GM23338 (cell line): Measurements from ENCODE around the gene DENND1B. TPM values are rescaled to one million over a fixed set of nuclear protein-coding genes. Genes with fewer than 3 reads are reported as not detected.

ENCODE experiments used
- ATAC-seq: fragments of 200-7000 bp; cut with Tn5 transposase; 3 replicates; pipeline ENCODE4 v1.9.1; 2020
- DNase-seq: peaks from one replicate; pipeline ENCODE4 v3.0.0-alpha.2; 2015; ENCODE audit warnings: low spot score
- H2AFZ ChIP-seq: fragments of 200-600 bp; sonication (generic); 2 replicates; pipeline ENCODE4 v1.8.0; 2016; ENCODE audit warnings: antibody characterized with exemption, mild to moderate bottlenecking, moderate library complexity
- H3F3A ChIP-seq: fragments of 200-600 bp; sonication (generic); replicated peaks from 2 replicates; pipeline ENCODE4 v1.8.0; 2017; ENCODE audit warnings: antibody characterized with exemption, mixed run types, low read depth
- H3K27ac ChIP-seq: fragments of 200-600 bp; sonication (generic); 2 replicates; pipeline ENCODE4 v1.6.1; 2016; ENCODE audit warnings: low read depth
- H3K27me3 ChIP-seq: fragments of 200-600 bp; sonication (generic); 2 replicates; pipeline ENCODE4 v1.8.0; 2016; ENCODE audit warnings: mild to moderate bottlenecking, mixed run types, moderate library complexity; ENCODE audit not compliant: insufficient read depth
- H3K36me3 ChIP-seq: fragments of 200-600 bp; sonication (generic); 2 replicates; pipeline ENCODE4 v1.8.0; 2016; ENCODE audit warnings: mild to moderate bottlenecking; ENCODE audit not compliant: insufficient read depth
- H3K4me1 ChIP-seq: fragments of 200-600 bp; sonication (generic); 2 replicates; pipeline ENCODE4 v1.8.0; 2016; ENCODE audit warnings: mild to moderate bottlenecking, moderate library complexity; ENCODE audit not compliant: insufficient read depth
- H3K4me2 ChIP-seq: fragments of 200-600 bp; sonication (generic); 2 replicates; pipeline ENCODE4 v1.7.1; 2017; ENCODE audit warnings: mixed run types
- H3K4me3 ChIP-seq: fragments of 200-600 bp; sonication (generic); 2 replicates; pipeline ENCODE4 v1.6.1; 2016; ENCODE audit warnings: mixed run types
- H3K79me2 ChIP-seq: fragments of 200-600 bp; sonication (generic); replicated peaks from 2 replicates; pipeline ENCODE4 v1.8.0; 2017; ENCODE audit warnings: mild to moderate bottlenecking; ENCODE audit not compliant: insufficient read depth
- H3K9me2 ChIP-seq: fragments of 200-600 bp; sonication (generic); 2 replicates; pipeline ENCODE4 v1.8.0; 2017; ENCODE audit not compliant: insufficient read depth
- H4K20me1 ChIP-seq: fragments of 200-600 bp; sonication (generic); replicated peaks from 2 replicates; pipeline ENCODE4 v1.8.0; 2017; ENCODE audit warnings: mild to moderate bottlenecking; ENCODE audit not compliant: insufficient read depth
- H3K27ac Mint-ChIP-seq: 2 replicates; pipeline ENCODE4 v1.8.0; 2020; ENCODE audit warnings: inconsistent platforms, mild to moderate bottlenecking, moderate library complexity, mixed read lengths
- H3K27me3 Mint-ChIP-seq: 3 replicates; pipeline ENCODE4 v1.8.0; 2022; ENCODE audit warnings: low read depth, mild to moderate bottlenecking, moderate library complexity, mixed read lengths, inconsistent platforms; ENCODE audit not compliant: insufficient read depth, poor library complexity
- H3K36me3 Mint-ChIP-seq: 3 replicates; pipeline ENCODE4 v1.8.0; 2021; ENCODE audit warnings: low read depth, mild to moderate bottlenecking, inconsistent platforms, moderate library complexity, mixed read lengths
- H3K4me1 Mint-ChIP-seq: 3 replicates; pipeline ENCODE4 v1.8.0; 2020; ENCODE audit warnings: mild to moderate bottlenecking, inconsistent platforms, mixed read lengths
- H3K4me3 Mint-ChIP-seq: 3 replicates; pipeline ENCODE4 v1.8.0; 2021; ENCODE audit warnings: moderate library complexity, mild to moderate bottlenecking, inconsistent platforms, mixed read lengths
- H3K9me3 Mint-ChIP-seq: 3 replicates; pipeline ENCODE4 v1.8.0; 2020; ENCODE audit warnings: moderate library complexity, mild to moderate bottlenecking, inconsistent platforms, mixed read lengths
- CREB1 ChIP-seq: fragments of 250-450 bp; sonication (Bioruptor Pico); IDR thresholded peaks from 2 replicates; pipeline ENCODE4 v1.5.0; 2020; ENCODE audit warnings: low read depth, mild to moderate bottlenecking, moderate library complexity
- CTCF ChIP-seq, 2 experiments: fragments of 200-600 bp in 1 of 2; sonication (generic) in 1 of 2; conservative IDR thresholded peaks; 2 replicates each; pipeline versions ENCODE4 v1.5.1 to v1.6.1; 2016 to 2017; ENCODE audit warnings: antibody characterized with exemption in 2 of 2, low read depth in 2 of 2, mild to moderate bottlenecking in 2 of 2, moderate library complexity in 1 of 2
- EZH2 ChIP-seq: fragments of 200-600 bp; sonication (generic); IDR thresholded peaks from one replicate; pipeline ENCODE4 v1.8.0; 2017; ENCODE audit warnings: antibody characterized with exemption, mild to moderate bottlenecking, low read depth; ENCODE audit not compliant: unreplicated experiment
- JUNB ChIP-seq: IDR thresholded peaks from one replicate; pipeline ENCODE4 v1.6.1; 2016; ENCODE audit warnings: antibody characterized with exemption; ENCODE audit not compliant: unreplicated experiment
- NANOG ChIP-seq: IDR thresholded peaks from 2 replicates; pipeline ENCODE4 v1.6.1; 2016; ENCODE audit warnings: antibody characterized with exemption, borderline replicate concordance
- POLR2AphosphoS5 ChIP-seq: IDR thresholded peaks from 2 replicates; pipeline ENCODE4 v1.6.1; 2016; ENCODE audit warnings: antibody characterized with exemption, low read depth
- REST ChIP-seq: IDR thresholded peaks from one replicate; pipeline ENCODE4 v1.6.1; 2018; ENCODE audit warnings: antibody characterized with exemption; ENCODE audit not compliant: unreplicated experiment
- STAT1 ChIP-seq: IDR thresholded peaks from one replicate; pipeline ENCODE4 v1.6.1; 2016; ENCODE audit warnings: antibody characterized with exemption; ENCODE audit not compliant: unreplicated experiment
- ZNF114 ChIP-seq: fragments of 250-450 bp; sonication (Bioruptor Pico); IDR thresholded peaks from 2 replicates; pipeline ENCODE4 v1.5.0; 2020; ENCODE audit warnings: mild to moderate bottlenecking, moderate library complexity
- ZNF331 ChIP-seq: fragments of 250-450 bp; sonication (Bioruptor Pico); IDR thresholded peaks from 2 replicates; pipeline ENCODE4 v1.5.0; 2020; ENCODE audit warnings: low read depth, mild to moderate bottlenecking, moderate library complexity
- polyA plus RNA-seq: library from polyadenylated mRNA; unstranded; fragments of >200 nt; fragmentation: Nextera tagmentation; extraction: Ambion mirVana; gene quantifications from 2 replicates; pipeline ENCODE4 v1.2.1, GENCODE V29; 2016
- total RNA-seq: library from RNA; depleted of rRNA; stranded (reverse); fragments of >200 nt; shearing (Covaris generic); gene quantifications from 2 replicates; pipeline ENCODE4 v1.2.3, GENCODE V29; 2014
- TF ChIP-seq, protein P1 (sequence below): IDR thresholded peaks from 2 replicates; pipeline ENCODE4 v1.6.1; 2016; ENCODE audit warnings: antibody characterized with exemption
- TF ChIP-seq, protein P2 (sequence below): fragments of 250-450 bp; sonication (Bioruptor Pico); IDR thresholded peaks from 2 replicates; pipeline ENCODE4 v1.5.0; 2020; ENCODE audit warnings: mild to moderate bottlenecking, moderate library complexity

DENND1B gene
- total and polyA plus RNA-seq, 2 experiments from 2014 or later, result 4.3 to 5.2 TPM

DNA sequence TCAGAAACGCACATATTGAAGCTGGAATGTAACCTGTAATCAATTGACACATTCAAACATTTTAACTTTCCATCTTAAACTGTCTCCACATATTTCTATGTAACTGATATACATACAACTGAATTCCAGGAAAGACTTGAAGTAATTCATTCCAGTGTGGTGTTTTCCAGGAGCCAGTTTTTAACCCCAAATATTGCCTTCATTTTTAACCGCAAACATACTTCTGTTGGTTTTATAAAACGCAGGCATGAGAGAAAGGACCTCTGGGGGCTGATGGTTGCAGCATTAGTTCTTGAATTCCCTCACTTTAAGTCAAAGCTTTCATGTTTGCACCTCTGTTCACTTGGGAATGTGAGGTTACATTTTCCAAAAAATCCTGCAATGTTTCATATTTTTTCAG is 303.1 kb downstream of the DENND1B start:
- Histone ChIP-seq H3K36me3 (no peaks in the 10 kb centered on the region), H3K27me3 (no peaks in the 10 kb centered on the region), H4K20me1 (no peaks in the 10 kb centered on the region), H3K79me2 (no peaks in the 10 kb centered on the region), H3K4me3 (no peak overlapping the region), H3K4me1 (peaks cover 33% of the 10 kb centered on the region), H3K27ac (no peak overlapping the region), H3K9me2 (peaks cover 3% of the 10 kb centered on the region; the same call in 1 of the 2 replicates), H3K4me2 (no peak overlapping the region), H3F3A (no peaks in the 10 kb centered on the region), H2AFZ (no peak overlapping the region)
- Mint-ChIP-seq H3K4me3 (no peak overlapping the region), H3K27ac (no peak overlapping the region), H3K36me3 (no peaks in the 10 kb centered on the region), H3K27me3 (no peaks in the 10 kb centered on the region), H3K4me1 (peaks cover 36% of the 10 kb centered on the region), H3K9me3 (no peaks in the 10 kb centered on the region)
- no peak for TF ChIP-seq ZNF331 (CRISPR knock-in tag)
- no peak for TF ChIP-seq ZNF114 (CRISPR knock-in tag)
- TF ChIP-seq CTCF (conservative IDR thresholded peaks at IDR 0.05; ENCODE audit: low read depth in 2 of 2), result no peak
- TF ChIP-seq, protein P1, sequence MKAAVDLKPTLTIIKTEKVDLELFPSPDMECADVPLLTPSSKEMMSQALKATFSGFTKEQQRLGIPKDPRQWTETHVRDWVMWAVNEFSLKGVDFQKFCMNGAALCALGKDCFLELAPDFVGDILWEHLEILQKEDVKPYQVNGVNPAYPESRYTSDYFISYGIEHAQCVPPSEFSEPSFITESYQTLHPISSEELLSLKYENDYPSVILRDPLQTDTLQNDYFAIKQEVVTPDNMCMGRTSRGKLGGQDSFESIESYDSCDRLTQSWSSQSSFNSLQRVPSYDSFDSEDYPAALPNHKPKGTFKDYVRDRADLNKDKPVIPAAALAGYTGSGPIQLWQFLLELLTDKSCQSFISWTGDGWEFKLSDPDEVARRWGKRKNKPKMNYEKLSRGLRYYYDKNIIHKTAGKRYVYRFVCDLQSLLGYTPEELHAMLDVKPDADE, result no peak
- TF ChIP-seq POLR2AphosphoS5, result no peak
- no peak for TF ChIP-seq REST
- TF ChIP-seq NANOG, result no peak
- no peak for TF ChIP-seq CREB1
- no peak for TF ChIP-seq STAT1
- no peak for TF ChIP-seq JUNB
- TF ChIP-seq EZH2, result no peak
- TF ChIP-seq, protein P2, sequence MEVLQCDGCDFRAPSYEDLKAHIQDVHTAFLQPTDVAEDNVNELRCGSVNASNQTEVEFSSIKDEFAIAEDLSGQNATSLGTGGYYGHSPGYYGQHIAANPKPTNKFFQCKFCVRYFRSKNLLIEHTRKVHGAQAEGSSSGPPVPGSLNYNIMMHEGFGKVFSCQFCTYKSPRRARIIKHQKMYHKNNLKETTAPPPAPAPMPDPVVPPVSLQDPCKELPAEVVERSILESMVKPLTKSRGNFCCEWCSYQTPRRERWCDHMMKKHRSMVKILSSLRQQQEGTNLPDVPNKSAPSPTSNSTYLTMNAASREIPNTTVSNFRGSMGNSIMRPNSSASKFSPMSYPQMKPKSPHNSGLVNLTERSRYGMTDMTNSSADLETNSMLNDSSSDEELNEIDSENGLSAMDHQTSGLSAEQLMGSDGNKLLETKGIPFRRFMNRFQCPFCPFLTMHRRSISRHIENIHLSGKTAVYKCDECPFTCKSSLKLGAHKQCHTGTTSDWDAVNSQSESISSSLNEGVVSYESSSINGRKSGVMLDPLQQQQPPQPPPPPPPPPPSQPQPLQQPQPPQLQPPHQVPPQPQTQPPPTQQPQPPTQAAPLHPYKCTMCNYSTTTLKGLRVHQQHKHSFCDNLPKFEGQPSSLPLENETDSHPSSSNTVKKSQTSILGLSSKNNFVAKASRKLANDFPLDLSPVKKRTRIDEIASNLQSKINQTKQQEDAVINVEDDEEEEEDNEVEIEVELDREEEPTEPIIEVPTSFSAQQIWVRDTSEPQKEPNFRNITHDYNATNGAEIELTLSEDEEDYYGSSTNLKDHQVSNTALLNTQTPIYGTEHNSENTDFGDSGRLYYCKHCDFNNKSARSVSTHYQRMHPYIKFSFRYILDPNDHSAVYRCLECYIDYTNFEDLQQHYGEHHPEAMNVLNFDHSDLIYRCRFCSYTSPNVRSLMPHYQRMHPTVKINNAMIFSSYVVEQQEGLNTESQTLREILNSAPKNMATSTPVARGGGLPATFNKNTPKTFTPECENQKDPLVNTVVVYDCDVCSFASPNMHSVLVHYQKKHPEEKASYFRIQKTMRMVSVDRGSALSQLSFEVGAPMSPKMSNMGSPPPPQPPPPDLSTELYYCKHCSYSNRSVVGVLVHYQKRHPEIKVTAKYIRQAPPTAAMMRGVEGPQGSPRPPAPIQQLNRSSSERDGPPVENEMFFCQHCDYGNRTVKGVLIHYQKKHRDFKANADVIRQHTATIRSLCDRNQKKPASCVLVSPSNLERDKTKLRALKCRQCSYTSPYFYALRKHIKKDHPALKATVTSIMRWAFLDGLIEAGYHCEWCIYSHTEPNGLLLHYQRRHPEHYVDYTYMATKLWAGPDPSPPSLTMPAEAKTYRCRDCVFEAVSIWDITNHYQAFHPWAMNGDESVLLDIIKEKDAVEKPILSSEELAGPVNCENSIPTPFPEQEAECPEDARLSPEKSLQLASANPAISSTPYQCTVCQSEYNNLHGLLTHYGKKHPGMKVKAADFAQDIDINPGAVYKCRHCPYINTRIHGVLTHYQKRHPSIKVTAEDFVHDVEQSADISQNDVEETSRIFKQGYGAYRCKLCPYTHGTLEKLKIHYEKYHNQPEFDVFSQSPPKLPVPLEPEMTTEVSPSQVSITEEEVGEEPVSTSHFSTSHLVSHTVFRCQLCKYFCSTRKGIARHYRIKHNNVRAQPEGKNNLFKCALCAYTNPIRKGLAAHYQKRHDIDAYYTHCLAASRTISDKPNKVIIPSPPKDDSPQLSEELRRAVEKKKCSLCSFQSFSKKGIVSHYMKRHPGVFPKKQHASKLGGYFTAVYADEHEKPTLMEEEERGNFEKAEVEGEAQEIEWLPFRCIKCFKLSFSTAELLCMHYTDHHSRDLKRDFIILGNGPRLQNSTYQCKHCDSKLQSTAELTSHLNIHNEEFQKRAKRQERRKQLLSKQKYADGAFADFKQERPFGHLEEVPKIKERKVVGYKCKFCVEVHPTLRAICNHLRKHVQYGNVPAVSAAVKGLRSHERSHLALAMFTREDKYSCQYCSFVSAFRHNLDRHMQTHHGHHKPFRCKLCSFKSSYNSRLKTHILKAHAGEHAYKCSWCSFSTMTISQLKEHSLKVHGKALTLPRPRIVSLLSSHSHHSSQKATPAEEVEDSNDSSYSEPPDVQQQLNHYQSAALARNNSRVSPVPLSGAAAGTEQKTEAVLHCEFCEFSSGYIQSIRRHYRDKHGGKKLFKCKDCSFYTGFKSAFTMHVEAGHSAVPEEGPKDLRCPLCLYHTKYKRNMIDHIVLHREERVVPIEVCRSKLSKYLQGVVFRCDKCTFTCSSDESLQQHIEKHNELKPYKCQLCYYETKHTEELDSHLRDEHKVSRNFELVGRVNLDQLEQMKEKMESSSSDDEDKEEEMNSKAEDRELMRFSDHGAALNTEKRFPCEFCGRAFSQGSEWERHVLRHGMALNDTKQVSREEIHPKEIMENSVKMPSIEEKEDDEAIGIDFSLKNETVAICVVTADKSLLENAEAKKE, result no peak
- ATAC-seq (no peak), DNase-seq (no peak)
